EH (cell line): Measurements from ENCODE around the gene KRTAP5-9.
"Not testable (repeated sequence)": the region's sequence is repeated elsewhere in the genome, so short reads cannot be mapped to it uniquely, and the experiment has no call there.

Experiments
- DNase-seq: peaks from one replicate; pipeline ENCODE4 v3.0.0-alpha.2; 2015; ENCODE audit warnings: low read depth

Gene KRTAP5-9

DNA sequence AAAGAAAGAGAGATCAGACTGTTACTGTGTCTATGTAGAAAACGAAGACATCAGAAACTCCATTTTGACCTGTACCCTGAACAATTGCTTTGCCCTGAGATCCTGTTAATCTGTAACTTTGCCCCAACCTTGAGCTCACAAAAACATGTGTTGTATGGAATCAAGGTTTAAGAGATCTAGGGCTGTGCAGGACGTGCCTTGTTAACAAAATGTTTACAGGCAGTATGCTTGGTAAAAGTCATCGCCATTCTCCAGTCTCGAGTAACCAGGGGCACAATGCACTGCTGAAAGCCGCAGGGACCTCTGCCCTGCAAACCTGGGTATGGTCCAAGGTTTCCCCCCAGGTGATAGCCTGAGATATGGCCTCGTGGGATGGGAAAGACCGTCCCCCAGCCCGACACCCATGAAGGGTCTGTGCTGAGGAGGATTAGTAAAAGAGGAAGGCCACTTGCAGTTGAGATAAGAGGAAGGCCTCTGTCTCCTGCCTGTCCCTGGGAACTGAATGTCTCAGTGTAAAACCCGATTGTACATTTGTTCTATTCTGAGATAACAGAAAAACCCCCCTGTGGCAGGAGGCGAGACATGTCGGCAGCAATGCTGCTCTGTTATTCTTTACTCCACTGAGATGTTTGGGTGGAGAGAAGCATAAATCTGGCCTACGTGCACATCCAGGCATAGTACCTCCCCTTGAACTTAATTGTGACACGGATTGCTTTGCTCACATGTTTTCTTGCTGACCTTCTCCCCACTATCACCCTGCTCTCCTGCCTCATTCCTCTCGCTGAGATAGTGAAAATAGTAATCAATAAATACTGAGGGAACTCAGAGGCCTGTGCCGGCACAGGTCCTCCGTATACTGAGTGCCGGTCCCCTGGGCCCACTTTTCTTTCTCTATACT is 13.3 kb upstream of the KRTAP5-9 start:
- DNase-seq: not testable (repeated sequence)

DNA sequence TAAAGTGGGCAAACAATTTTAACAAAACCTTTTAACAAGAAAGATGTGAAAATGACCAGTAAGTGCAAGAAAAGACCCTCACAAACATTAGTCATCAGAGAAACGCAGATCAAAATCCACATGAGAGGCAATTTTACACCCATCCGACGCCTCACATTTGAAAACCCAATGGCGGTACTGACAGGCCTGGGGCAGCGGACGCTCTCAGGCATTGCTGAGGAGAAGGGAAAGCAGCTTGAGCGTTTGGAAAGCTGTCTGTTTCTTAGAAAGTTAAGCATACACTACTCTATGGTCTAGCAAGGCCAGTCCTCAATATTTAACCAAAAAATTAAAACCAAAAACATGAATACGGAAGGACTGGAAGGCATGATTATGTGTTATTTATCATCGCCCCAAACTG is 12.4 kb upstream of the KRTAP5-9 start:
- no peak for DNase-seq

DNA sequence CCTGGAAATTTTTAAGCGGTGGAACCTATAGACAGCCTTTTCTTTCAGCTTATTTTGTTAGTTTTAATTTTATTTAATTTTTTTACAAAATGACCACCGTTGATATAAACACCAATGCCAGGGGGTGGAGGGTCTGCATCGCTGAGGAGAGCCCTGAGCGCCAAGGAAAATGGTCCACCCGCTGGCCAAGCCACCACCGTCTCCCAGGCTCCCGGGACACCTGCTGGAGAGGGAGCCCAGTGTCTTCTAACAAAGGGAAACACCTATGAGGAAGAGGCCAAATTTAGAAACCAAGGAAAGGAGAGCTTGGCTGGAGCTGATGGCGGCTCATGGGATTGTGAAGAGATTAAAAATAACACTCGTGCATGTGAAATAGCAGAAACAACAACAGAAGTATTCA is 10.7 kb upstream of the KRTAP5-9 start:
- DNase-seq: no peak

DNA sequence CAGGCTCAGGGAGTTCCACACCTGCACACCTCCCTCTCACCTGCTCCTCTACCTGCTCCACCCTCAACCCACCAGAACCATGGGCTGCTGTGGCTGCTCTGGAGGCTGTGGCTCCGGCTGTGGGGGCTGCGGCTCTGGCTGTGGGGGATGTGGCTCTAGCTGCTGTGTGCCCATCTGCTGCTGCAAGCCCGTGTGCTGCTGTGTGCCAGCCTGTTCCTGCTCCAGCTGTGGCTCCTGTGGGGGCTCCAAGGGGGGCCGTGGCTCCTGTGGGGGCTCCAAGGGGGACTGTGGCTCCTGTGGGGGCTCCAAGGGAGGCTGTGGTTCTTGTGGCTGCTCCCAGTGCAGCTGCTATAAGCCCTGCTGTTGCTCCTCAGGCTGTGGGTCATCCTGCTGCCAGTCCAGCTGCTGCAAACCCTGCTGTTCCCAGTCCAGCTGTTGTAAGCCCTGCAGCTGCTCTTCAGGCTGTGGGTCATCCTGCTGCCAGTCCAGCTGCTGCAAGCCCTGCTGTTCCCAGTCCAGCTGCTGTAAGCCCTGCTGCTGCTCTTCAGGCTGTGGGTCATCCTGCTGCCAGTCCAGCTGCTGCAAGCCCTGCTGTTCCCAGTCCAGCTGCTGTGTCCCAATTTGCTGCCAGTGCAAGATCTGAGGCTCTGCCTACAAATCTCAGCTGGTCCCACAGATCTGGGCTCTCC is 10.1 kb upstream of the KRTAP5-9 start, which contains the start of gene KRTAP5-8:
Gene KRTAP5-8, plus strand, starts transcription at position 49 of the 689 bp plus-strand sequence. Its CDS starts 31 bp downstream, at position 80.
- not testable (repeated sequence) for DNase-seq

DNA sequence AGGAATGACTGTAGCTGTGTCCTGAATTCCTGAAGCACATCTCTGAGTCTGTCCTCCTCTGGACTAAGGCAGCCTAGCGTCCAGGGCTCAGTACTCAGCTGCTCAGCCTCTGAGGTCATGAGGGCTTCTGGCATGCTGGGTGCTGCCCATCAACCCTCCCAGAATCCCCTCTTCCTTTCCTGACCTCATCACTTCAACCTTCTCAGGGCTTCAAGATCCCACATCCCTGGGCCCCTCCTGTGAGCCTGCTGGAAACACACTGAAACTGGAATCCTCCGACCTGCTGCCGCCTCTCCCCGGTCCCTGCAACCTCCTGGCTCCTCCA is 9.6 kb upstream of the KRTAP5-9 start:
- no peak for DNase-seq

DNA sequence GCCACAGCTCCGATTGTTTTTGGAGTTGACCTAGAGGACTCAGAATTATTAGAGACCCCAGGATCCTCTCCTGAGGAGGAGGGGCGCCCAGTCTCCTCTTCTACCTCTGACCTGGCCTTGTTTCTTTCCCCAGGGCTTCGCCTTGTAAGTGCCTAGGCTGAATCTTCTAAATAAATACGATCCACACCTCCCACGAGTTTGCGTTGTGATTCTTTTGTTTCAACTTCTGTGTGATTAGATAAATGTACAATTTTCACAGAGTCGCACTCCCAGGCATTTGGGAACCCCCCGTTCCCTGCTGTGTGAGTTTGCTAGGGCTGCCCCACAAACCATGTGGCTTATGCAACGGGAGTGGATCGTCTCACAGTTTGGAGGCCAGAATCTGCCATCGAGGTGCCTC is 9.2 kb upstream of the KRTAP5-9 start:
- no peak for DNase-seq

DNA sequence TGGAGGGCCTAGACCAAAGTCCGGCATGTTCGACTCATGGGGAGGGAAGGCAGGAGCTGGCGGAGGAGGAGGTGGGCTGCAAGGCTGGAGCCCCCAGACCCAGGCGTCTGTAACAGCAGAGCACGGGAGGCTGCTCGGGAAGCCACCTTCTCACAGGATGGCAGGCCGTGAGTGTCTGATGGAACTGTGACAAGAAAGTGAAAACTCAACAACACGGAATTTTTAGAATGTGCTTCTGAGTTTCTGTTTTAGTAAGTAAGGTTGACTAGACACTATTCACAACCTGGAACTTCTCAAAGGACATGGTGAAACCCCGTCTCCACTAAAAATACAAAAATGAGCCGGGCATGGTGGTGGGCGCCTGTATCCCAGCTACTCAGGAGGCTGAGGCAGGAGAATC is 8.2 kb upstream of the KRTAP5-9 start:
- not testable (repeated sequence) for DNase-seq

DNA sequence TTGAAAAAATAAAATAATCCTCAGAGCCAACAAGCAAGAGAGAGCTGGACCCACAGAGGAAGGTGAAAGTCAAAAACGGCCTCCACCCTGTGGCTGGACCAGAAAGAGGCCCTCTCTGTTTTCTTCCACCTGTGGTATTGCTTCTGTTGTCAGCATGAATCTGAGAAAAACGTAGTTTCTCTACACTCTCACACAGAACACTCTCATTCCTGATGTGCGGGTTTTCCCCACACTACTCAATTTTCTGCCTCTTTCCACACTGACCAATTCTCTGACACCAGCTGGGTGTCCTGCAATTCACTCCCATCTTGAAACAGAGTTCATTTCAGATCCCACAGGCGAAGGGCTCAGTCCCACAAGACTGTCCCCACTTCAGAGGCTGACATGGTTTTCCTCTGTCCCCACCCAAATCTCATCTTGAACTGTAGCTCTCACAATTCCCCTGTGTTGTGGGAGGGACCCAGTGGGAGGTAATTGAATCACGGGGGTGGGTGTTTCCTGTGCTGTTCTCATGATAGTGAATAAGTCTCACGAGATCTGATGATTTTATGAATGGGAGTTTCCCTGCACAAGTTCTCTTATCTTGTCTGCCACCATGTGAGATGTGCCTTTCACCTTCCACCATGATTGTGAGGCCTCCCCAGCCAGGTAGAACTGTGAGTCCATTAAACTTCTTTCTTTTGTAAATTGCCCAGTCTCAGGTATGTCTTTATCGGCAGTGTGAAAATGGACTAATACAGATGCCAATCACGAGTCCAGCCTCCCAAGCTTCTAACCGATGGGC is 7.5 kb upstream of the KRTAP5-9 start:
- DNase-seq: not testable (repeated sequence)

DNA sequence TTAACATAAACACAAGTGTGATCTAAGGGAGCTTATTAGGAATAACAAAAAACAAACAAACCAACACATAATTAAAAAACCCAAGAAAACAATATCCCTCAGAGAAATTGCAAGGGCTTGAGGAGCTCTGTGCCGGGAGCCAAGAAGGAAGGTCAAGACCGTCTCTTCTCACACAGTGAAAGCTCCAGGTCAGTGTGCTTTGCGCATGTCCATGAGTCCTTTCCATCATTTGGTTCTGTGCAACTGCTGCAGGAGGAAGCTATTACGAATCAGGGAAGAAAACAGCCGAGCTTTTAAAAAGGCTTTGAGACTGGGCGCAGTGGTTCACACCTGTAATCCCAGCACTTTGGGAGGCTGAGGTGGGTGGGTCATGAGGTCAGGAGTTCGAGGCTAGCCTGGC is 5.8 kb upstream of the KRTAP5-9 start:
- DNase-seq: no peak

DNA sequence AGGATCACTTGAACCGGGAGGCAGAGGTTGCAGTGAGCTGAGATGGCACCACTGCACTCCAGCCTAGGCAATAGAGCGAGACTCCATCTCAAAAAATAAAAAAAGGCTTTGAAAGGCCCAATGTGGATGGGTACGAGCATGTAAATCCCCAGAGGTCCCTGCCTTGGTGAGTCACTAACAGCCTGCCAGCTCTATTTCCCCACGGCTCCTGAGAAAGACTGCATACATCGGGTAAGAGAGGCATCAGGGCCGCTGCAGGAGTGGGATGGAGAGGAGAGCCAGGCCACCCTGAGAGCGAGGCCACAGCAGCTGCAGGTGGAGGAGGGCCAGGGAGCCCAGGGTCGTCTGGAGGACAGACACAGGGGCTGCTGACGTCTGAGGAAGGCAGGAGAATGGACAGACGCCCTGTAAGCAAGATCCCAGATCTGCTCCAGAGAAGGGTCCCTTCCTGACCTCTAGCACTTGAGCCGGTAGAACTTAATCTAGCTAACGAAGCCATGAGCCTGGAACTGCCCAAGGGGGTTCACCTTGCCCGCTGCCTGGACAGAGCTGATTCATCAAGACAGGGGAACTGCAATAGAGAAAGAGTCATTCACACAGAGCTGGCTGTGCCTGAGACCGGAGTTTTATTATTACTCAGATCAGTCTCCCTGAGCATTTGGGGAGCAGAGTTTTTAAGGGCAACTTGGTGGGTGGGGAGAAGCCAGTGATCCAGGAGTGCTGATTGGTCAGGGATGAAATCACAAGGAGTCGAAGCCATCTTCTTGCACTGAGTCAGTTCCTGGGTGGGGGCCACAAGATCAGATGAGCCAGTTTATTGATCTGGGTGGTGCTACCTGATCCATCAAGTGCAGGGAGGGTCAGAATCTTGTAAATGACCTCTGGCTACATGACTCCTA is 5.1 kb upstream of the KRTAP5-9 start:
- no peak for DNase-seq

DNA sequence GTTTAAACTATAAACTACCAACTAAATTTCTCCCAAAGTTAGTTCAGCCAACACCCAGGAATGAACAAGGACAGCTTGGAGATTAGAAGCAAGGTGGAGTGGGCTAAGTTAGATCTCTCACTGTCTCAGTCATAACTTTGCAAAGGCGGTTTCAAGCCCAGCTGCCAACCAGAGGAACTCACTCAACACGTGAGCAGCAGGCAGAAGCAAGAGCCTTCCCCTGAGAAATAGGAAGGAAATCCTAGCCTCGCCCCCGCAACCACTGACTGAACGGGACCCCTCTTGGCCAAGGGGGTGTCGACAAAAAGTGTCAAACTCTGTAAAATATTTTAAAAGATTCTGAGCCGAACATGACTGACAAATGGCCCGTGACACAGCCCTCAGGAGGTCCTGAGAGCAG is 4.4 kb upstream of the KRTAP5-9 start:
- DNase-seq: no peak

DNA sequence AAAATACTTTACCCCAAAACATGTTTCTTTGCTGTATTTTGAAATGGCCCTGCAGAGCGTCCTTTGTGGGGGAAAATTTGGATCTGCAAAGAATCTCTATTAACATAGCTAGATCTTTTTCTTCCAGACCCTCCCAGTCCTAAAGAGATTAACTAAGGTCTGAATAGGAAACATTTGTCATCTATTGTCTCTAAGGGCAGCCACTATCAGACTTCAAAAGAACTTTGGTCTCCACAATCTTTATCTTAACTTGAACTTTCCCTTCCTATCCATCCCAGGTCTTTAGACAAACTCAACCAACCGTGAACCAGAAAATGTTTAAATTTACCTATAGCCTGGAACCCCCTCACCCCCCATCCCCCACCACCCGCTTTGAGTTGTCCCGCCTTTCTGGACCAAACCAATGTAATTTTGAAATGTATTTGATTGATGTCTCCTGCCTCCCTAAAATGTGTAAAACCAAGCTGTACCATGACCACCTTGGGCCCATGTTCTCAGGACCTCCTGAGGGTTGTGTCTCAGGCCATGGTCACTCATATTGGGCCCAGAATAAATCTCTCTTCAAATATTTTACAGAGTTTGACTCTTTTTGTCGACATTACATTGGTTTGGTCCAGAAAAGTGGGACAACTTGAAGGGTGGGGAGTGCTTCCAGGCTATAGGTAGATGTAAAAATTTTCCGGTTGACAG is 3.5 kb upstream of the KRTAP5-9 start:
- DNase-seq: no peak

DNA sequence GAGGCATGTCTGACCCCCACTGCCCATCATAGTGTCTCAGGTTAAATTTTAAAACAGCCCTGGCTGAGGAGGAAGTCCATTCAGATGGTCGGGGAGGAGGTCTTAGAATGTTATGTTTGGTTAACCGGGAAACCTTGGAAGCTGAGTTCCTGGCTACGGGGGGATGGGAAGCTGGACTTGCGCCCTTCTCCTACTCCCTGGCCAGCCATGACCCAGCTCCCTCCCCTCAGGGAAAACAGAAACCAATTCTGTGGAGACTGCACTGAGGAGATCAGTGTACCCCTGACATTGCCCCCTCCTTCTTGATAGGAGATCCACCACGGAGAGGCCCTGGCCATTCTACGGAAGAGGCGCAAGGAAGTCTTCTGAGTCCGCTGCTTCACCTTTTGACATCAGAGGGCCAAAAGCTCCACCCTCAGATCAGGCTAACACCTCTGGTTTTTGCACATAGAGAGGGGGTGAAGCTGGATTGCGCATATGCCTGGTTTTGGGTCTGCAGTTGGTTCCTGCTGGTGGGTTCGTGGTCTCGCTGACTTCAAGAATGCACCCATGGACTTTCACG is 2.7 kb upstream of the KRTAP5-9 start:
- no peak for DNase-seq

DNA sequence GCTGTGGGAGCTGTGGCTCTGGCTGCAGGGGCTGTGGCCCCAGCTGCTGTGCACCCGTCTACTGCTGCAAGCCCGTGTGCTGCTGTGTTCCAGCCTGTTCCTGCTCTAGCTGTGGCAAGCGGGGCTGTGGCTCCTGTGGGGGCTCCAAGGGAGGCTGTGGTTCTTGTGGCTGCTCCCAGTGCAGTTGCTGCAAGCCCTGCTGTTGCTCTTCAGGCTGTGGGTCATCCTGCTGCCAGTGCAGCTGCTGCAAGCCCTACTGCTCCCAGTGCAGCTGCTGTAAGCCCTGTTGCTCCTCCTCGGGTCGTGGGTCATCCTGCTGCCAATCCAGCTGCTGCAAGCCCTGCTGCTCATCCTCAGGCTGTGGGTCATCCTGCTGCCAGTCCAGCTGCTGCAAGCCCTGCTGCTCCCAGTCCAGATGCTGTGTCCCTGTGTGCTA is 514 bp downstream of the KRTAP5-9 start:
- DNase-seq: no peak

DNA sequence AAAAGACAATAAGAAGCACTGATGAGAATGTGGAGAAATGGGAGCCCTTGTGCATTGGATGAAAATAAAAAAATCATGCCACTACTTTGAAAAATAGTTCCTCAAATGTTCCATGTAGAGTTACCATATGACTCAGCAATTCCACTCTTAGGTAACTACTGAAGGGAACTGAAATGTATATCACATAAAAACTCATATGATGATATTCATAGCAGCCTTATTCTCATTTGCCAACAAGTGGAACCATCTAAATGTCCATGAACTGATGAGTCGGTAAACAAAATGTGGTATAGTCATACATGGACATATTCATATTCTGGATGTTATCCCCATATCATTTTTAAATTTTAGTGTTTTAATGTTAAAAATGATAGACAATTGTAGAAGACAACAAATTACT is 3.5 kb downstream of the KRTAP5-9 start:
- no peak for DNase-seq

DNA sequence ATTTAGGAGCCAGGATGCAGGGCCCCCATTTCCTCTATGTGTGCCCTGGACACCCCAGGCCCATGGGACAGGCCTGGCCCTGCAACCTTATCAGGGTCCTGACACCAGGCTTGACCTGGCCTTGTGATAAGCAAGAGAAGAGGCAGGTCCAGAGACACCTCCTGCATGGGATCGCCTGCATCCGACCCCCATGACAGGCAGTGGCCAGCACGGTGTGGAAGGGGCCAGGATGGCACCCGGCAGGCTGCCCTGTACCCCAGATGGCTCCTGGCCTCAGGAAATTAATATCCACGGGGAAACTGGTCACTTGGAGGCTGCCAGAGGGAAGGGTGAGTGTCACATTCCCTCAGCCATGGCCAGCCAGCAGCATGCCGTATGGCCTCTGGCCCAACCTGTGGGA is 6.8 kb downstream of the KRTAP5-9 start:
- DNase-seq: no peak

DNA sequence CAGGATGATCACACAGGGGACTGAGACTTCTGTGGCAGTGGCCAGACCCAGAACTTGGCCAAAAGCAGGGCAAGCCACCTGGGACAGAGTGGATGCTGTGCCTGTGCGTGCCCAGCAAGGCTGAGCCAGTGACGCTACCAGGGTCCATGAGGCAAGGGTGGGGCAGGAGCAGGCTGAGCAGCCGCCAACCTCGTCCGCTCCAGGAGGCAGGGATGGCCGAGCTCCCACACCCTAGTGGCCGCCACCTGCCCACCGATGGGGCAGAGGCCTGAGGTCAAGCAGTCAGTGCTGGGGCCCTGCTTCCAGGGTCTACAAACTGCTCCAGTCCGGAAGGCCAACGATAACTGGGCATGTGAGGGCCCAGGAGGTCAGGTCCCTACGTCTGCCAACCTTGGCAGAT is 7.3 kb downstream of the KRTAP5-9 start:
- no peak for DNase-seq

DNA sequence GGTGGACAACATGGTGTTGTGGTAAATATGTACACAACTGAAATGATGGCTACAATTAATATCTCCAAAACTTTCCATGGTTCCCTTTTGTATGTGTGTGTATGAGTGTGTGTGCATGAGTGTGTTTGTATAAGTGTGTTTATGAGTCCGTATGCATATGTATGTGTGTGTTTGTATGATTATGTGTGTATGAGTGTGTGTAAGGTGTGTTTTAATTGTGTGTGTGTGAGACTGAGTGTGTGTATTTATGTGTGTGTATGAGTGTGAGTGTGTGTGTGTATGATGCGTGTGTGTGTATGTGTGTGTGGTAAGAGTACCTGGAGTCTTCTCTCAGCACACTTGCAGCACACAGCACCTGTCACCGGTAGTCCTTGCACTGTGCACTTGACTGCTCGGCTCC is 7.8 kb downstream of the KRTAP5-9 start:
- DNase-seq: no peak

DNA sequence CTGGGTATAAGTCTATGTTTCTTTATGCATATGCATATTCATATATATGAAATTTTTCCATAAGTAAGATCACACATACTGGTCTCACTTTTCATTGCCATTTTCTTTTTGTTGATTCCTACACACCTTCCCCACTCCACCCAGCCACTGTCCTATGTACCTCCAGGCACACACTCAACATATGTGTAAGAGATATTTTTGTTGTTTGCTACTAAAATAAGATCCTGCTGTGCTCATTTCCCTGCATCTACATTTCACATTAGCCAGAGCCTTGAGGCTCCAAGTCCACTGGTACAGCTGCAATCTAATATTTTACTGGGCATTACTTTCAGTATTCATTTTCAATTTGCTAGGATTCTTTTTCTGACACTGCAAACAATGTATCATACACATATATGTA is 9.0 kb downstream of the KRTAP5-9 start:
- no peak for DNase-seq

DNA sequence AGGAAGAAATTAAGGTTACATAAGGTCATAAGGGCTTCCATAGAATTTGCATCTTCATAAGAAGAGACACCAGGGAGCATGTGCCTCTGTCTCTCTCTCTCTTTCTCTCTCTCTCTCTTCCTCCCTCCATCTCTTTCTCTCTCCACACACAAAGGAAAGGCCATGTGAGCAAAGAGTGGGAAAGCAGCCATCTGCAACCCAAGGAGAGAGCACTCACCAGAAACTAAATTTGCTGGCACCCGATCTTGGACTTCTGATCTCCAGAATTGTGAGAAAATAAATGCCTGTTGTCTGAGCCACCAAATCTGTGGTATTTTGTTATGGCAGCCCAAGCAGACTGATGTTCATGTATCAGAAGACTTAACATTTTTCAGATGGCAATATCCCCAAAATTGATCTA is 10.8 kb downstream of the KRTAP5-9 start:
- no peak for DNase-seq

DNA sequence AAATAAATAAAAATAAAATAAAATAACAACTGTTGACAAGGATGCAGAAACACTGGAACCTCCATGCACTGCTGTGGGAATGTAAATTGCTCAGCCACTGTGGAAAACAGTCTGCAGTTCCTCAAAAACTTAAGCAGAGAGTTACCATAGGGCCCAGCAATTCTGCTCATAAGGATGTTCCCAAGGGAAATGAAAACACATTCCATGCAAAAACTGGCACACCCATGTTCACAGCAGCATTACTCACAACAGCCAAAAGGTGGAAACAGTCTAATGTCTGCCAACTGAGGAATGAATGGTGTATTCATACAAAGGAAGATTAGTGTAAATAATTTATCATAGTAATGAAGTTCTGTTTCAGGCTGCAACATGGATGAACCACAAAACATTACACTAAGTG is 13.9 kb downstream of the KRTAP5-9 start:
- DNase-seq: no peak
